HG02852 (cell line): ENCODE results near the gene HOXC5.

Source experiments
- ATAC-seq: cut with Tn5 transposase; IDR thresholded peaks from one replicate; pipeline ENCODE4 v1.9.1; 2021; ENCODE audit warnings: mild to moderate bottlenecking, moderate library complexity; ENCODE audit not compliant: unreplicated experiment

HOXC5 gene

DNA sequence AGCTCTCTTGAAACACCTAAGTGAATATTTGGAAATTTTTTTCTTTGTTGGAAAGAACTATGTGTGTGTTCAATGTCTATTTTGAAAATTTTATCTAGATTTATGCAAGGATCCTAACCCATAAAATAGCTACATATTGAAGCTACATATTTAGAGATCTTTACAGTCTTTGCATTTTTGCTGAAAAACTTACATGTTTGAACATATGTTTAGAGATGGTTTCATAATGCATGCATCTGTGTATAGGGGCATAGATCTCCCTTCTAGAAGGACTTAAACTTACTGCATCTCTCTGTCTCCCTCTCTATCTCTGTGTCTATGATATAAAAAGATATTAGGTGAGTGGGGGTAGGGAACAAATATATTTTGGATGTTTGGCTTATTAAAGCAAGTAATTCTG, 12.6 kb downstream of the HOXC5 start:
- no peak for ATAC-seq

DNA sequence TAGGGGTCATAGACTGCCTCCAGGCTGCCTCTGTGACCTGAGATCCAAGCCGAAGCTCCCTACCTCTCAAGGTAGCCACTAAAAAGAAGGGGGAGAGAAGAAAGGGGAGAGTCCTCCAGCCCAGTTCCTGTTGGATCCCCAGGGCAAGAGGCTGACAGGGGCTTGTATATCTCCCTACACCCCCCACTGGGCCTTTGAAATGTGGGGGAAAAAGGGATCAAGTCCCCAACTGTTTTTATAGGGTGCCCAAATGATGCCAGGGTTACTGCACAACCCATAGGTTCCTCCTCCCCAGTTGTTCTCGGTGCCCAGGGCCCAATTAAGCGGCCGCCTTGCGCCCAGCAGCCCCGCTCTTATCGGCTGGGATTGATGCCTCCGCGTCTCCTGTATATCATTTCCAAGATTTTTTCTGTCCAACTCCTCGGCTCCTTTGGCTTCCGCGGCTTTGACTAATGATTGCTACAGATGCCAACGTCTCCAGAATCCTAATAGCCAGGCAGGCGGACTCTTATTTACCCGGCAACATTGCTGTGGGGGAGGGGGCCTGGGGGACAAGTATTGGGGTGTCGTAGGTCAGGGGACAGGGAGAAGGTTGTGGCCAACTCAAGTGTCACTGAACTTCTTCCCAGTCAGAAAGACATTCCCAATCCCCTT, 13.1 kb downstream of the HOXC5 start:
- ATAC-seq, result no peak

DNA sequence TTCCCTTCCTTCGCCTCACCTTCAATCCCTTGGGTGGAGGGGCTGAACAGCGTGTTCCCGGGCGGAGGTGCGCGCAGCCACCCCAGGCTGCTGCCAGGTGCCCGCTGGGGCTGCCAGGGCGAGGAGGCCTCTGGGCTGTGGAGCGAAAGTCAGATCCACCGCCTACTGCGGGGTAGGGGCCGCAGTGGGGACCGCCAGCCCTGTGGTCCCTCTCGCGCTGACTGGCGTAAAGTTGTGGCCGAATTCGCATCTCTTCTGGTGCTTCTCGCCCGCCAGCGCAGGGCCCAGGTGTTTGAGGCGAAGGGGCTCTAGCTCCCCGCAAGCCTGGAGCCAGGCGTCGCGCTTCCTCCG, 13.9 kb downstream of the HOXC5 start:
- no peak for ATAC-seq

DNA sequence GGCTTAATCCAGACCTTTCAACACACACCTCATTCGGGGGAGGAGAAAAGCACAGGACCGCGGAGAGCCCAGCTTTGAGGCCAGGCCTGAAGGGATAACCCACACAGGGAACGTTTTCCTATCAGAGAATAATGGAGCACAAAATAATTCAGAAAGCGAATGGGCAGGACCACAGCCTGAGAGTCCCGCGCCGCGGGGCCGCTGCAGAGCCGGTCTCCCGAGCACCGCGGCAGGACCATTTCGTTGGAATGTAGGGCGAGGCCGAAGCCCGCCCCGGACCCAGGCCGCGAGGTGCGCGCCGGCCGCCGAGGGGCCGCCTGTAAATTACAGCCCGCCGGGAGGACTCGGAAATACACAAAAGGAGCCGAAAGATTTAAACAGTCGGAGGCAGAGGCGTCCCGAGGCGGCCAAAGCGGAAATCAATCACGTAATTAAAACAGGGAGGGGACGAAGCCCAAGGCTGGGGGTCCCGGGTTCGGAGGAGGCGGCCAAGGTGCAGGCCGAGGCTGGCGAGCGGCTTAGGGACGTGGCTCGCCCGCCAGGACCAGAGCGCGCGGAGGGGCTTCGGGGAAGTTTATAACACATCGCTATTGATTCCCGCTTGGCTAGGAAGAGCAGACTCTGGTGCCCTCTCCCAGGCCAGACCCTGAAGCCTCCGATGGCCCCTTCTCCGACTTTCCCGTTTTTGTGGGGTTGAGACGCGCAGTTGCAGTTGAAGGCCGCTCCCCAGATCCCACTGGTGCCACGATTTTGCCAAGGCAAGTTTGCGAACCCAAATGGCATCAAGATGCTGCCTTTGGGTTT, 14.5 kb downstream of the HOXC5 start:
- no peak for ATAC-seq

DNA sequence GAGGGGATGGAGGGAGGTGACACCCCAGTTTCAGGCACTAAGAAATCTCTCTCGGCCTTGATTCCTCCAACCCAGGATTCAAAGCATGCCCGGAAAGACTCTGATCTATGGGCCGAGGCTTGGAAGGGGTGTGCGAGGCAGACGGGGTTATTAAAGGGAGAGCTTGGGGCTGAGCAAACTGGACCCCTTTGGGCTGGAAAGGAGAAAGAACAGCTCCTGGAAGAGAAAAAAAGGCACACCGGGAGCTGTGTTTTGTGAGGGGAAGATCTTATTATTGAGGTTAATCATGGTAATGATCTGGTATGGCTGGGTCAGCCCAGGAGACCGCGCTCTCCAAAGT, 15.1 kb downstream of the HOXC5 start:
- ATAC-seq, result no peak

DNA sequence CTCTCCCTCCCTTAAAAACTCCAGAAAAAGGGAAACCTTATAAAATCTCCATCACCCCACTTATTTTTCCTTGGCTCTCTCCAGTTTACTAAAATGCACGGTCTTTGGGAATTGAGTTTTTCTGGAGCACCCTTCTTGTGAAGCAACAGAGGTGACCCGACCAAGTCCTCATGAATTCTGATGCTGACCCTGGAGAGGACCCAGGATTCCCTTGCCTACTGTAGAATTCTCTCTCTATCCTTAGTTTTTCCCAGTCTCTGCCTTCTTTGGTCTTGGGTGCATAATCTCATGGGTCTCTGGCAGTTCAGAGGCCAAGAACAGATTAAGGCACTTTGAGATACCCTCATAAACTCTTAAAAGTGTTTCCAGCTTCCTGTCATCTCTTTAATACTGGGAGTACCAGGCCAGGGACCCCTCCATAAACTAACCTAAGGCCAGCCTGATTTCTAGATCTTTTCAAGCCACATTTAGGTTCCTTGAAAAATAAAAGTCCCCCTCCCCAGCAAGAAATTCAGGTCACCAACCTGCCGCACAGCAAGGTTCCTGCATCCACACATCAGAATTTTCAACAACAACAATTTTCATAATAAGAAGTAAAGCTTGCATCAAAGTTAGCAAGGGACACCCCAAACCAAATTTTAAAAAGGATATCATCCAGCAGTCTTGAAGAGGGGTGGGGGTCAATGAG, 15.7 kb downstream of the HOXC5 start:
- ATAC-seq, result no peak

DNA sequence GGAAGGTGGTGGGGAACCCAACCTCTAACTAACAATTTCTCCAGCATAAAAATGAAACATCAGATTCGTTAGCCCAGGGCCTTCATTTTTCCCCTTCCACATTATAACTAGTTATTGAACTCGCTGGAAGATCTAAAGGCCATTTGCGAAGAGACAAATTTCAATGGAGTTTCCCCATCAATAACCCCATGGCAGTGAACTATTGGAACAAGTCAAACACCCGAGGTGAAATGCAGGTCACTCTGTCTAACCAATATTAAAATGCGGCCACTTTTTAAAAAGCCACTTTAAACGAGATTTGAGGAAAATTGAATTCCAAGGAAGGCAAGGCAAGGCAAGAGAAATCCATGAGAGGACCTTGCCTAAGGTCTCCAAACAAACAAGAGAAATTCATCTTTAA, 16.3 kb downstream of the HOXC5 start:
- ATAC-seq, result no peak

DNA sequence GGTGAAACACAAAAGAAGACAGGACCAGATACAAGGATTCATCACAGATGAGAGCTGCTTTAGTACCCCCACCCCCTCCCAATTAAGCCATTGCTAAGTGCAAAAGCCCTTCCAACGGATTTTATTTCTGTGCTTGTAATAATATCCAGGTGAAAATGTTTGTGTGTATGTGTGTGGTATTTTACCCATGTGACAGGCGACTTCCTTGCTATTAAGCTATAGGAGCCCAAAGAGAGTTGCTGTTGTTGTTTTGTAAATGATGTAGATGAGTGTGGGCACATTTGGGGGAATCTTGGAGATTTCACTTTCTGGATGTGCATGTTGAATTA, 17.6 kb downstream of the HOXC5 start:
- ATAC-seq, result no peak

DNA sequence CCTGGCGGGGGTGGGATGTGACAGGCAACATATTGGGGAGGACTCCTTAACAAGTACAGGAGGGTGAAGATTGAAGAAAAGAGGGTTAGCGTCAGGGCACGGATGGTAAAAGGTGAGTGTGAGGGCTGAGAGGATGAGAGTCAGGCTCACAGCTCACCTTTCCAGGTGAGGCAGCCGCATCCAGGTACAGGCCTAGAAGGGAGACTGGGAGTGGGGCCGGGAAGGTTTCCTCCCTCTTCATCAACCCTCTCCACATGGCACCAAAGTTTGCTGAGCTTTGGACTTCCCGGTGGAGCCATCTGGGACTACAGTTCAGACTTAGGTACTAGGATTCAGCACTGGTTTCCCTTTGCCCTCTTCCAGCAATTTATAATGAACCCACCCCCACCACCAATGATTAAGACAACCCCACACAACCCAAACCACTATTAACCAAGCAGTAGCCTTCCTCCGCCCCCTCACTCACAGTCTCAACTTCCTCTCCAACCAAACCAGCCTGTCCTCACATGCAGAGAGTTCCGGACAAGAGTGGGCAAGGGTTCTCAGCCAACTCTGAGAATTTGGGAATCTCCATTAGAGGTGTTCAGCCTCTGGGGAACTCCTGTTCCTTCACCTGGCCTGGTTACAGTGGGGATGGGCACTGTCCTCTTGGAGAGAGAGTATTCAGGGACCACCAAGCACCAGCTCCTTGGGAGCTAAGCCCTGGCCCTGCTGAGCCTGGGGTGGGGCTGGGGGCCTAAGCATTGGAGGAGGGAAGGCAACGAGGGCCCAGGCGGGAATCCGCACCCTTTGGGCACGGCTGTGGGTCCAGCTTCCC, 18.4 kb downstream of the HOXC5 start:
- ATAC-seq, result no peak

DNA sequence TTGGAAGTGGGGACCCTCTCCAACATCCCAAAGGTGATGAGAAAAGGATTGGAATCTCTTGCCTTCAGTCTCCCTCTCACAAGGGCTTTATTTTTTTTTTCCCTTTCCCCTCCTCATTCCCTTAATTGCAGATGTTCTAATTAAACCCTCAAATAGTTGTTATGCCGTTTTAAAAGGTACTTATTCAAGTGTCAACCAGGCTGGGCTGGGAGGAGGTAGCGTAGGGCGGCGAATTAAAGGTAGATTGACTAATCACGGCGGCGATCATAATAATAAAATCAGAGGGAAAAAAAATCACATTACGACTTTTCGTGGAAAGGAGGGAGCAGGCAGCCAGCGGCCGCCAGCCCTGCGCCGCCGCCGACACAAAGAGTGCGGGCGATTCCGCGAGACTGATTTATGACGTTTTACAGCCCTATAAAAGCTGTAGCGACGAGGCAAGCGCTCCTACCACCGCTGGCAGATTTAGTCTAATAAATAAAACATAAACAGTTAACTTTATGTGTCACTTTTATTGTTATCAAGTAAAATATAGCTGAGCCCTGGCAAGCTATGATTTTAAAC, 19.1 kb downstream of the HOXC5 start:
- no peak for ATAC-seq

DNA sequence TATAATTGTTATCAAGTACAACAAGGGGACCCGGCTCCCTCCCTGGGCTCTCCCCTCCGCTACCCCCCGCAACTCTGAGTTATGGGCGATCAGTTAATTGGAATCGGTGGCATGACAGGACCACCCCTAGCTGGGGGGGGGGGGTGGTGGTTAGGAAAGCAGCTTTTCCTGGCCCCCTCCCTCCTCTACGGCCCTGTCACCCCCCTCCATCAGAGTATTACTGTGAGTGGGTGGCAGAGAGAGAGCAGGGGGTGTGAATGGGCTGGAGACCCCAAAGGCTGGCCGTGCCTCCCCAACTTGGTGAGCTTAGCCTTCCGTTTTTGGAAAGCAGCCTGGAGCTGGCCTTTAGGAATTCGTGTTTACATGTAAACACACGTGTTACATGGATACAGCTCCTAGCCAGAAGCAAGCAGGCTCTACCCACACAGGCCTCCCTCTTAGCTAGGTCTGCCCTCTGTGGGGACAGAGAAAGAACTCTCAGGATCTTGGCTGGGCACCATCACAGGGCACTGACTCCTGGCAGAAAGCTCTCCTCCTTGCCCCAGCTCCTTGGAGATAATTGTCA, 19.7 kb downstream of the HOXC5 start:
- ATAC-seq, result no peak

DNA sequence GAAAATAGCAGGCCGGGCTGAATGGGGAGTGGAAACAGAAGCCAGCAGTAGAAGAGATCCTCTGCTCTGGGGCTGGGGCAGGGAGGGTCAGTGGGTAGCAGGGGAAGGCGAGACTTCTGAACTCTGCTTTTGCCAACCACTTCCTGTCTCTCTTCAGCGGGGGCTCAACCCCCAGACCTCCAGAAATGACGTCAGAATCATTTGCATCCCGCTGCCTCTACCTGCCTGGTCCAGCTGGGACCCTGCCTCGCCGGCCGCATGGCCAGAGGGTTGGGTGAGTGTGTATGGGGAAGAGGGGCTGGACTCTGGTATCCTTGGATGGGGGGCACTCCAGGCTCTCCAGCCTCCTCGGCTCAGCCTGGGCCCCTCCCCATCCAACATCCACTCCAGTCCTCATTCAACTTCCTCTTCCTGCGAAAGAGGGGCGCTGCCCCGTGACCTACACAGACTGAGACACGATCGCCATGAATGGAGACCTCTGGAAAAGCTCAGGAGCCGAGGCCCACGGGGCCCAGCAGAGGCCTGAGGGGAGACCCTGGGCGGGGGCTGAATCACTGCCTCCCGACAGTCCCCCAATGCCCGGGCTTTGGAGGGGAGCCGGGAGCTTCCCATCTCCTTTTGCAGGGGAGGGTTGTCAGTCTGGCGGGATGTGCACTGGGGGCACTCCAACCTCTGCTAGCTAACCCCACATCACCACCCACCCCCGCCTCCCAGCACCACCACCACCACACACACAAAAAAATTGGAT, 20.3 kb downstream of the HOXC5 start:
- peak; percentile 62 for ATAC-seq

DNA sequence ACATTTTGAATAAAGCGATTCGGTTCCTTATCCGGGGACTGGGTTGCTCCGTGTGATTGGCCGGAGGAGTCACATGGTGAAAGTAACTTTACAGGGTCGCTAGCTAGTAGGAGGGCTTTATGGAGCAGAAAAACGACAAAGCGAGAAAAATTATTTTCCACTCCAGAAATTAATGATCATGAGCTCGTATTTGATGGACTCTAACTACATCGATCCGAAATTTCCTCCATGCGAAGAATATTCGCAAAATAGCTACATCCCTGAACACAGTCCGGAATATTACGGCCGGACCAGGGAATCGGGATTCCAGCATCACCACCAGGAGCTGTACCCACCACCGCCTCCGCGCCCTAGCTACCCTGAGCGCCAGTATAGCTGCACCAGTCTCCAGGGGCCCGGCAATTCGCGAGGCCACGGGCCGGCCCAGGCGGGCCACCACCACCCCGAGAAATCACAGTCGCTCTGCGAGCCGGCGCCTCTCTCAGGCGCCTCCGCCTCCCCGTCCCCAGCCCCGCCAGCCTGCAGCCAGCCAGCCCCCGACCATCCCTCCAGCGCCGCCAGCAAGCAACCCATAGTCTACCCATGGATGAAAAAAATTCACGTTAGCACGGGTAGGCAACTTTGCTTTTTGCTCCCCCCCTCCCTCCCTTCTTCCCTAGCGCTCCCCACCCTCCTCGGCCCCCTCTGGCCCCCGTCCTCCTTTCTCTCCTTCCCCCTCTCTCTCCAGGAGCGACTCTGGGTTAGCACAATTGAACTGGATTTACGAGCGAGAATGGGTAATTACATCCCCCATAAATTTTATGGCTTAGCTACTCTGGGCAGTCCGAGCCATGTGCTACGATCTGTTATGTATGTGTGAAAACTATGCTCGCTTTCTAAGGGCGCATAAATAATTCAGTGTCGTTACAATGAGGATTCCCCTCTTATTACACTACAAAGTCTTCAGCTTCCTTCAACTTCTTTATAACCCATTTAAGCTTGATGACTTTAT, 21.2 kb downstream of the HOXC5 start, which contains the start of gene HOXC4:
Gene HOXC4, plus strand, starts transcription at position 85 of the 991 bp plus-strand sequence. Its CDS starts 88 bp downstream, at position 173.
- ATAC-seq, result peak; percentile 58

DNA sequence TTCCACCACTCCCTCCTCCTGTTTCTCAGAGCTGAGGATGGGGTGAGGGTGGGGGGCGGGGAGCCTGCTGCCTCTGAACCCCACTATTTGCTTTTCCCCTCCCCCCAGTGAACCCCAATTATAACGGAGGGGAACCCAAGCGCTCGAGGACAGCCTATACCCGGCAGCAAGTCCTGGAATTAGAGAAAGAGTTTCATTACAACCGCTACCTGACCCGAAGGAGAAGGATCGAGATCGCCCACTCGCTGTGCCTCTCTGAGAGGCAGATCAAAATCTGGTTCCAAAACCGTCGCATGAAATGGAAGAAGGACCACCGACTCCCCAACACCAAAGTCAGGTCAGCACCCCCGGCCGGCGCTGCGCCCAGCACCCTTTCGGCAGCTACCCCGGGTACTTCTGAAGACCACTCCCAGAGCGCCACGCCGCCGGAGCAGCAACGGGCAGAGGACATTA, 21.9 kb downstream of the HOXC5 start:
- ATAC-seq, result no peak

DNA sequence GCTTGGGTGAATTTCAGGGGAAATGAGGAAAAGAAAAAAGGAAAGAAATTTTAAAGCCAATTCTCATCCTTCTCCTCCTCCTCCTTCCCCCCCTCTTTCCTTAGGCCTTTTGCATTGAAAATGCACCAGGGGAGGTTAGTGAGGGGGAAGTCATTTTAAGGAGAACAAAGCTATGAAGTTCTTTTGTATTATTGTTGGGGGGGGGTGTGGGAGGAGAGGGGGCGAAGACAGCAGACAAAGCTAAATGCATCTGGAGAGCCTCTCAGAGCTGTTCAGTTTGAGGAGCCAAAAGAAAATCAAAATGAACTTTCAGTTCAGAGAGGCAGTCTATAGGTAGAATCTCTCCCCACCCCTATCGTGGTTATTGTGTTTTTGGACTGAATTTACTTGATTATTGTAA, 22.7 kb downstream of the HOXC5 start:
- no peak for ATAC-seq

DNA sequence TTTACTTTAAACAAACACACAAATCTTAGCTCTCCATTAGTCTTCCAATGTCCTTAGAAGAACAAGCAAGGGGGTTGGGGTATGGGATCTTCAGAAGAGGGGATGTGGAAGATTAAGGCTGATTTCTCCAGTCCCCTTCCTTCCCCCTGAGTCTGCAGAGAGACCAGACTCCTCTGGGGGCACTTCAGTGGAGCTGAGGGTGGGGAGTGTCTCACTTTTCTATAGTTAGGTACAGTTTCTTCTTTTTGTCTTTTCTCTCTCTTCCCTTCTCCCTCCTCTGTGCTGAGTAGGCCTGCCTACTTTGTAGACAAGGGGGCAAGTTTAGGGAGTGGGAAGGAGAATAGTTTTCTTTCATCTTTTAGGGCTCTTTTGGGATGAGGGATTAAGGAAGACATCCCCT, 23.3 kb downstream of the HOXC5 start:
- ATAC-seq, result no peak

DNA sequence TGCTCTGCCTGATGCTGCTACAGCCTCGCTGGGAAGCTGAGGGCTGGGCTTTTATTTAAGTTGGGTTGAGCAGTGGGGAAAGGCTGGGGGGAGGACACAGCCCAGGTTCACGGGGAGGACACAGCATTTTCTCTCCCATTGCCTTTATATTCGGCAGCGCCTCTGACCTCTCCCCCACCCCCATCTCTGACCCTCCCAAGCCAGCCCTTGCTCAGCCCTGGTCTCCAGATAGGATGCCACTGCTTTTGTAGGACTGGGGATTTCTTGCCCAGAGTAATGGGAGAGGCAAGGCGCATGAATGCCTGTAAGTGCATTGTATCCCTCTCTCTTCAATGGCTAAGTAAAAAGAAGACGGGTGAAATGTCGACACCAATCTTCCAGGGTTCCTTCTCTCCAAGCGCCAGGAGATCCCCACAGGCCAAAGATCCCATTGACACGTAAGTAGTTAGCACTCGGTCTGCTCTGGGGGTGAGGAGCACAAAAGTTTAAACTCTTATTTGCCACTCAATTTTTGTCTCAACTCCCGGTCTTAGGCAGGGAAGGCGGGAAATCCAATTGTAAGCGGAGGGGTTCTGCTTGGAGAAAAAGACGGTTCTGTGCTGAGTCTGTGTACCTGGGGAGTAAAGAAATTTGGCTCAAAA, 25.4 kb downstream of the HOXC5 start:
- no peak for ATAC-seq

DNA sequence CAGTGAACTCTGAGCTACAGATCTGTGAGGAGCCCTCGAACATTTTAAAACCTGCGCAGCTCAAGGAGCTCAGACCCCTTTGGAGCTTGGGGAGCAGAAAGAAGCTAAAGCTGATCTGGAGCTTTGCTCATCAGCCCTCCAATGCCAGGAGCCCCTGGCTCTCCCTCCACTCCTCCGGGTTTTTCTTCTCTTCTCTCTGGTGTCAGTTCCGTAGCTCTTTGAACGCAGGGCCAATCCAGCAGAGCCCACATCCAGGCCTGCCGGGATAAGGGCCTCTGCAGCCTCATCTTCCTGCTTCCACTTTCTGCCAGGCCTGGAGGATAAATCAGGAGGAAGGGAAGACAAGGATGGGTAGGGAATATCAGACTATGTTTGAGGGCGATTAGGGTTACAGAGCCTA, 26.8 kb downstream of the HOXC5 start:
- ATAC-seq, result no peak
